HG03159 (cell line): Measurements from ENCODE around the gene ZMIZ2.

Experiments
- ATAC-seq: cut with Tn5 transposase; IDR thresholded peaks from one replicate; pipeline ENCODE4 v1.9.1; 2021; ENCODE audit warnings: mild to moderate bottlenecking, moderate library complexity; ENCODE audit not compliant: unreplicated experiment

The ZMIZ2 gene

DNA sequence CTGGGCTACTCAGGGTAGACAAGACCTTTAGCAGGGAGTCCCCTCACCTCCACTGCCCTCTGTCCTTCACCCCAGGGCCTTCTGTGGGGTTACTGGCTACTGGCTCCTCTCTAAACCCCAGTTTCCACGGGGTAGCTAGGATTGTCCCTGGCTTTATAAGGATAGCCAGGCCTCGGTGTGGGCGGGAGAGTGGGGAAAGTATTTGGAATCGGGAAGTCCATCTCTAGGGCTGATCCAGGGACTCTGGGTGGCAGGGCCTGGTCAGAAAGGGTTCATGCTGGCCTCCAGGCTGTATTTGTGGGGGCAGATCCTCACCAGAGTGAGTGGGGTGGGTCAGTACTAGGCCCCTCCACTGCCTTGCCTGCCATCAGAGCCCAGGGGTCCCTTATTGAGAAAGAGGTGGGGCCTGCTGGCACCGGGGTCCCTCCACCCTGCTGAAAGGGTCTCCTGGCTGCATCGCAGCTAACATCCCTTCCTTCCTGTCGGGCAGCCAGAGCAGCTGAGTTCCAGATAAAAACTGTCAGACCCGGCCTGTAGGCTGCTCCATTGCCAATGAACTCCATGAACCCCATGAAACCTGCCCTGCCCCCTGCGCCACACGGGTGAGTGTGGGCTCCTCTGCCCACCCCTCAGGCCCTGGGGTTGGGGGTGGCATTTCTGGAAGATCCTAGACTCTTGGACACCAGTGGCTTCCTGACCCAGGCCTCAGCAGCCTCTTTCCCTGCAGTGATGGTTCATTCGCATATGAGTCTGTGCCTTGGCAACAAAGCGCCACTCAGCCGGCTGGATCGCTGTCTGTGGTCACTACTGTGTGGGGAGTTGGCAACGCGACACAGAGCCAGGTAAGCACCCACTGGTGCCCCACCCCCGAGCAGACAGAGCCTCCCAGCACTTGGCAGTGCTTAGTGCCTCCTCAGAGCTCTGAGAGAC, 7.3 kb downstream of the ZMIZ2 start:
- no peak for ATAC-seq

DNA sequence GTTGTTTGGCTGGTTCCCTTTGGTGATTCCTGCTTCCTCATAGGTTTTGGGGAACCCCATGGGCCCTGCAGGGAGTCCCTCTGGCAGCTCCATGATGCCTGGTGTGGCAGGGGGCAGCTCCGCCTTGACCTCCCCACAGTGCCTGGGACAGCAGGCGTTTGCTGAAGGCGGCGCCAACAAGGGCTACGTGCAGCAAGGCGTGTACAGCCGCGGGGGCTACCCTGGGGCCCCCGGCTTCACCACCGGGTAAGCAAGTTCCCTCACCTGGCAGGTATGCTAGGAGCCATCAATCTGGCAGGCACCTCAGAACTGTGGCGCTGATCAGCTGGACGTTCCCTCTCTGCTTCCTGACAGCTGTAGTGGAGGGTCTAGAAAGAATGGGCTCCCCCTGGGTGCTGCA, 8.3 kb downstream of the ZMIZ2 start:
- ATAC-seq = no peak

GRCh38 chr7:44757311-44757710, 8.7 kb downstream of the ZMIZ2 start:
- no peak for ATAC-seq

DNA sequence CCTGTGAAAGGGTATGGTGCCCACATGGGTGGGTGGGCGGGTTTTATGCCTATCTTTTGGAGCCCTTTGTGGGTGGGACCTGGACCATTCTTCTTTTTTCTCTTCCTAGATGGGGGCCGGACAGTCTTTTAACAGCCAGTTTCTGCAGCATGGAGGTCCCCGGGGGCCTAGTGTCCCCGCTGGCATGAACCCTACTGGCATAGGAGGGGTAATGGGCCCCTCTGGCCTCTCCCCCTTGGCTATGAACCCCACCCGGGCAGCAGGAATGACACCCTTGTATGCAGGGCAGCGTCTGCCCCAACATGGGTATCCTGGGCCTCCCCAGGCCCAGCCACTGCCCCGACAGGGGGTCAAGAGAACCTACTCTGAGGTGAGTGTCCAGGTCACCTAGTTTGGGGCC, 9.1 kb downstream of the ZMIZ2 start:
- no peak for ATAC-seq

DNA sequence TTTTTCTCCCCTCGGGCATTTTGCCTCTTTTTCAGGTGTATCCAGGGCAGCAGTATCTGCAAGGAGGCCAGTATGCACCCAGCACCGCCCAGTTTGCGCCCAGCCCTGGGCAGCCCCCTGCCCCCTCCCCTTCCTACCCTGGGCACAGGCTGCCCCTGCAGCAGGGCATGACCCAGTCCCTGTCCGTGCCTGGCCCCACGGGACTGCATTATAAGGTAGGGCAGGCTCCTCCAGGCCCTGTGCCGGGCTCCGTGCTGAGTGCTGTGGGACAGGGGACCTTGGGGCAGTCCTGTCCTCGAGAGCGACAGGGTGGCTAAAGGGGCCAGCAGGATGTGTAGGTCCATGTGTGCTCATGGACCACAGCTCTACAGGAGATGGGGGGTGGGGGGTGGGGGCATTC, 10.6 kb downstream of the ZMIZ2 start:
- no peak for ATAC-seq

DNA sequence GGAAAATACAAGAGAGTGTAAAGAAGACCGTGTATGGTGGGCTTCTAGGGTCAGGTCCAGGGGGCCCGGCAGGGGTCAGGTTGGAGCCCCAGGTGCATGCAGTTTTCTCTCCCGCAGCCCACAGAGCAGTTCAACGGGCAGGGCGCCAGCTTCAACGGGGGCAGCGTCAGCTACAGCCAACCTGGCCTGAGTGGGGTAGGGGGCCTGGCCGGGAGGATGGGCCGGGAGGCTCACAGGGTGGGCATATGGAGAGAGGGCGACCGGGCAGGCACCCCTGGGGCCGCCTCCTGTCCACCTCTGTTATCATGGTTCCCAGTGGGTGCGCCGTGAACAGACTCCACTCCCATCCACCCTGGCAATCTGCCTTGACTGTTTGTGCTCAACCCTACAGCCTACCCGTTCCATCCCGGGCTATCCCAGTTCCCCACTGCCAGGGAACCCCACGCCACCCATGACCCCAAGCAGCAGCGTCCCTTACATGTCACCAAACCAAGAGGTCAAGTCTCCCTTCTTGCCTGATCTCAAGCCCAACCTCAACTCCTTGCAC, 11.5 kb downstream of the ZMIZ2 start:
- ATAC-seq = no peak

GRCh38 chr7:44761207-44762161, 12.8 kb downstream of the ZMIZ2 start:
- no peak for ATAC-seq

DNA sequence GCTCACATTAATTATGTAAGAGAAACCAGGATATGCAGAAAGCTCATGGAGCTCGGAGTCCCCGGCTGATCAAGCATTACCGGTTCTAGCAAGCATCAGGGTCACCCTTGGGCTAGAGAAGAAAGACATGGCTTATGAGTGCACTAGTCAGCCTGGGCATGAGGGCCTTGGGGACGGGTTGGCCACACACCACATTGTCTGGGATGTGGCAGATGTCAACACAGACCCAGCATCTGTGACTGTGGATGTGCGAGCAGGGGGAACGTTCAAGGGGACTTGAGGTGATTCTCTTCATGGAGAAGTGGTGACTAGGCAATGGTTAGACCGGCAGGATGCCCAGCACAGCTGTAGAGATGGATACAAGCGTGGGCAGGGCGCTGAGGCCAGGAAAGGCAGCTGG, 13.7 kb downstream of the ZMIZ2 start:
- ATAC-seq = no peak

DNA sequence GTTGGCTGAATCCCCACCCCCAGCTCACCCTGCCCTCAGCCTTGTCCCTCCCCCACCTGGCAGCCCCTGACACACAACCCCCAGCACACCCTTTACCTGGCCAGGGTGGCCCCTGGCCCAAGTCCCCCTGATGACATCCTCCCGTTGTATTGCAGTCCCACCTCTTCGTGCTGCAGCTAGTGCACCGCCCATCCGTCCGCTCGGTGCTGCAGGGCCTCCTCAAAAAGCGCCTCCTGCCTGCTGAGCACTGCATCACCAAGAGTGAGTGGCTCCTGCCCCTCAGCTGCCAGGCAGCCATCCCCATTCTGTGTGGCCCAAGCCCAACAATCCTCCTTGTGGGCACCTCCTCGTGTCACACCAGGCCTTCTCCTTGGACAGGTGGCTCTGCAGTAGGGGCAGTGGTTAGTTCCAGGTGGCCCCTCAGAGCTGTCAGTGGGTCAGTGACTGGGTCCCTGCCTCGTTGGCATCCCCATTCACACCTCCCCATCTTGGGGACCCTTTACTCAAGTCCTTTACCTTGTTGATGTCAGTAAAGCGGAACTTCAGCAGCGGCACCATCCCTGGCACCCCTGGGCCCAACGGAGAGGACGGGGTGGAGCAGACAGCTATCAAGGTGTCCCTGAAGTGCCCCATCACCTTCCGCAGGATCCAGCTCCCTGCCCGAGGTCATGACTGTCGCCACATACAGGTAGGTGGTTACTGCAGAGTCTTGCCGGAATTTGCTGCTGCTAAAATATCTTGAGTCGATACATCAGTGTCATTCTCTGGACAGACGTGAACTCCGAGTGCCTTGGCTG, 14.3 kb downstream of the ZMIZ2 start:
- no peak for ATAC-seq

GRCh38 chr7:44764081-44764480, 15.4 kb downstream of the ZMIZ2 start:
- ATAC-seq = no peak

GRCh38 chr7:44764665-44765578, 16.3 kb downstream of the ZMIZ2 start:
- no peak for ATAC-seq

DNA sequence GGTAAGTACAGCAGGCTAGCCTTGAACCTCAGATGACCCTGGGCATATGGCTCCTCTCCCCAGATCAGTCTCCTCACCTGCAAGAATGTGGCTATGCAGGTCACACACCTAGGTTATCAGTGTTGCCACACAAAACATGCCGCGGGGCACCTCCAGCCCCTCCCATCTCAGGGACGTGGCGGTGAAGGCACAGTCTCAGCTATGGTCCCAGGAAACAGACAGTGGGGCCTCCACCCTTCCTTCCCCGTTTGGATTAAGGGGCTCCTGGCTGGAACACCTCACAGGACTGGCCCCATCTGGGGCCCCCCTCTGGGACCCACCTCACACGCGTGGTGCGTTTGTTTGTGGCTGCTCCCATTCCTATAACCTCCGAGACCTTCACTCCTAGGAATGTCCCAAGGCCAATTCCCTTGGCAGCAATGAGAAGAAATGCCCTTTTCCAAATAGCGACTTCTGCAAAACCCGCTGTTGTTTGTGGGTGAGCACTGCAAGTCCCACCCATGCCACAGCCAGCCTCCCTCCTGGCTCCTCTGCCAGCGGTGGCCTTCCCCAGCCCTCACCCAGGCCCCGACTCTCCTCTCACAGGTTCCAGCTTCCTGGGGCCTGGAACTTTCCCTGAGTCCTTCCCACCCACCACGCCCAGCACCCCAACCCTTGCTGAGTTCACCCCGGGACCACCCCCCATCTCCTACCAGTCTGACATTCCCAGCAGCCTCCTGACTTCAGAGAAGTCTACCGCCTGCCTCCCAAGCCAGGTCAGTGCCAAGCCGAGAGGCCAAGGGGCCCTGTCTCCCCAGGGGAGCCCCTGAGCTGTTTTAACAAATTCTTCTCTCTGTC, 17.1 kb downstream of the ZMIZ2 start:
- no peak for ATAC-seq

- no peak for ATAC-seq
Observed at GRCh38 chr7:44766416-44766801, 17.8 kb downstream of the ZMIZ2 start.

DNA sequence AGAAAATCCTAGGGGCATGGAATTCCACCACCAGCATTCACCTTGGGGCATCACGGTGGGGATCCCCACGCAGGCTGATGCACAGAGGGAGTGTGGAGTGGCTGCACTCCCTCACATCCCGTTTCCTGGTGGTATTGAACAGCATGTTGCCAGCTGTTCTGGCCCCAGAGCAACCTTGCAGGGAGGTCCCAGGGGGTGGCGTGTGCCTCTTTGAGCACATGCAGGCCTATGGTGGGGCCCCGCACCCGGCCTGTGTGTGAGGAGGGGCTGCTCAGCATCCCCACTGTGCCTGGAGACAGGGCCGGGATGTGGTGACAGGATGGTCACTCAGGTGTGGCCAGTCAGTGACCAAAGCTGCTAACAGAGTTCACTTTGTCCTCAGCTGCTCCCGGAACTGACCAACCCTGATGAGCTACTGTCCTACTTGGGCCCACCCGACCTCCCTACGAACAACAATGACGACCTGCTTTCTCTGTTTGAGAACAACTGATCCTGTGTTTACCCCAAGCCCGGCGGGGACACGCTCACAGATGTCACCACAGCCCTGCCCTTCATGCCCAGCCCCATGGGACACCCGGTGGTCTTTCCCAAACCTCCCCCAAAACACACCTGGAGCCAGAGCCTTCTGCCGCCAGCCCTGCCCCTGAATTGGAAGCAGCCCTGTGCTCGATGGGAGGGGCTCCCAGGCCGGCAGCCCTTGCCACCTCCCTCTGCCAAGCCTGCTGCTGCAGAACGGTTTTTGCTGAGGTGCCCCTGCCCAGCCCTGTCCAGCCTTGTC, 18.7 kb downstream of the ZMIZ2 start:
- ATAC-seq = no peak

DNA sequence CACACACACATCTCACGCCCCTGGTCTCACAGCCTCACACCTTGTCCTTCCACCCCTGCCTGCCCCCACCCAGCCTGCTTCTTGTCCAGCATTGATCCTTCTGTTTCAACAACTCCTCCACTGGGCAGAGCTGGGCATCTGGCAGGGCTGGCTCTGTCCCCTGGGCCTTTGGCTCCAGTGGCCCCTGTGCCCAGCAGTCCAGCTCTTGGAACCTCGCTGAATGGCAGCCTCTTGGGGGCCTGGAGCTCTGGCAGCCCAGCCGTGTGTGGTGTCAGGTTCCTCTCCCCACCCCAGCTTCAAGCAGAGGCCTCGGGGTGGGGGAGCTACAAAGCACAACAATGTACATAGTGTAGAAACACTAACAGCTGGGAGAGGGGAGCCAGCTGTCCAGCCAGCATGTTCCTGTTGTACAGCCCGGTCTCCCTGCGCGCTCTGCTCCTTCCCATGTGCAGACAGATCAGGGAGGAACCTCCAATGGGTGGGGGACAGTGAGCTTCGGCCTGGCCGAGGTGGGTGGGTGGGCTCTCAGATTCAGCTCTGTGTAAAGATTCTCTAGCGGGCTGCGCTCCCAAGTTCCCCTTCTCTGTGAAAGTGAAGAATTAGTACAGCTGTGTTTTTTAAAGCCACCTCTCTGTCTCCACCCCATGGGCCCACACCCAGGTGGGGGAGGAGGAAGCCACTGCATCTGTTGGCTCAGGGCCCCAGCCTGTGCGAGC, 19.4 kb downstream of the ZMIZ2 start:
- ATAC-seq = peak; percentile 45

DNA sequence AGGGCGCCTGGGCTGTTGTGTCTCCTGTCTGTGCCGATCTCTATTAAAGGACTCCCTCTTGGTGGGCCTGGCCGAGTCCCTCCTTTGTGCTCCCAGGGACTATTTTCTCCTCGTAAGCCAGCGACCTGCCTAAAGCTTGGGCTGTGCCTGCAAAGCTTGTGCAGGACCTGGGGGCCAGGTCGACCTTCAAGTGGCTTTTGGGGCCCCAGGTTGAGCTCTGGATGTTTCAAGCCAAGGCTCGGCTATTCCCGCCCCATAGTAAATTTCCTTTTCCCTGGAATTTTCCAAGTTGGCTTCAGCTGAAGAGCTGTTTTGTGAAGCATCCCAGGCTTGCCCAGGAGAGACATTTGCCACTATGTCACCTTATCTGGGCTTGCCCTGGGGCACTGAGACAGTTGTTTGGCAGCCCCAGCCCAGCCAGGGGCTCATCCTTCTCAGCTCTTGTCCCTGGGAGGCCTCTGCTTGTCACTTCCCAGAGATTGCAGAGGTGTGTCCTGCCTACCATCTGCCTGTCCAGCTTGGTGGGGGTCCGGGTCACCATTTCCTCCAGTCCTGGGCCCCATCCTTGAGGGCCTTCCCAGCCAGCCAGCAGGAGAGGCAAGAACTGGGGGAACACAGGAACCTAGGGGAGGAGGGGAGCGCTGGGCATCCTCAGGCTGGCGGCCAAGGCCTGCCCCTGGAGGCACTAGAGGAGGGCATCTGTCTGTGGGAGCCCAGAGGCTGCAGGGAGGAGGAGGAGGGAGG, 20.2 kb downstream of the ZMIZ2 start:
- no peak for ATAC-seq

DNA sequence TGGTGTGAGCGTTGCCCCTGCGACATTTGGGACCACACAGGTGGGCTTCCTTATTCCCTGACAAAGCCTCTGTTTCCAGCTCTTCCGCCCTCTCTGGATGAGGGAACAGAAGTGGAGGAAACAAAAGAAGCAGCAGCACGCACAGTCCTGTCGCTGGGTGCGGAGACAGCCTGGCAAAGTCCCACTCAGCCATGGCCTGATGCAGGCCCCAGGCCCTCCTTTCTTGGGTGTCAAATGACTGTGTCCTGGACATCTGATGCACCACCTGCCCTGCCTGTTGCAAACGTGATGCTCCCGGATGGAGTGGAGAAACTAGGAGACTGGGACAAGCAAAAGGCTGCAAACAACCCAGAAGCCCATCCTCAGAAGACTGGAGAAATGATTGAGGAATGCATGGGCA, 20.7 kb downstream of the ZMIZ2 start:
- no peak for ATAC-seq
